Peyer's patch (tissue), 4 donors: Measurements from ENCODE around the gene ALDH5A1. TPM values are rescaled to one million over a fixed set of nuclear protein-coding genes. Genes with fewer than 3 reads are reported as not detected.
A peak's percentile ranks its signal among the peaks of the same experiment; 100 is the strongest.

Experiments
- DNase-seq, 3 donors: peaks; one replicate each; pipeline ENCODE4 v3.0.0-alpha.2; 2017 to 2019
- H3K27ac ChIP-seq, 4 donors: fragments of 200-600 bp; sonication (generic); one replicate each; pipeline ENCODE4 v1.5.1; 2016 to 2019
- H3K27me3 ChIP-seq, 2 donors: fragments of 200-600 bp; sonication (generic); one replicate each; pipeline ENCODE4 v1.5.1; 2019
- H3K36me3 ChIP-seq, 3 donors: fragments of 200-600 bp; sonication (generic); one replicate each; pipeline ENCODE4 v1.5.1; 2016 to 2019
- H3K4me1 ChIP-seq, 4 donors: fragments of 200-600 bp; sonication (generic); one replicate each; pipeline ENCODE4 v1.5.1; 2016 to 2019
- H3K4me3 ChIP-seq, 4 donors: fragments of 200-600 bp; sonication (generic); 1 replicate in 3 of 4; 2 replicates in 1 of 4; pipeline ENCODE4 v1.5.1; 2016 to 2019; ENCODE audit warnings: mild to moderate bottlenecking in 1 of 4
- H3K9me3 ChIP-seq, 4 donors: fragments of 200-600 bp; sonication (generic); one replicate each; pipeline ENCODE4 v1.5.1; 2016 to 2019; ENCODE audit warnings: mild to moderate bottlenecking in 1 of 4
- CTCF ChIP-seq, 6 experiments: fragments of 450-650 bp in 4 of 6; fragments of 200-600 bp in 2 of 6; sonication (generic) in 1 of 6; IDR thresholded peaks; one replicate each; pipeline ENCODE4 v1.5.1; 2017 to 2019; ENCODE audit warnings: antibody characterized with exemption in 6 of 6, mild to moderate bottlenecking in 3 of 6, moderate library complexity in 1 of 6
- POLR2A ChIP-seq, 2 donors: fragments of 450-650 bp; IDR thresholded peaks; one replicate each; pipeline ENCODE4 v1.5.1; 2017; ENCODE audit warnings: antibody characterized with exemption in 2 of 2, mild to moderate bottlenecking in 2 of 2, moderate library complexity in 2 of 2
- total RNA-seq, 4 donors: library from RNA; depleted of rRNA; stranded (reverse); fragments of >200 nt; gene quantifications; one replicate each; pipeline ENCODE4 v1.1.0, GENCODE V29; 2016

The ALDH5A1 gene
- total RNA-seq, 4 donors from 2014 or later, result 3.5 to 25.6 (median 8.8) TPM

- TF ChIP-seq CTCF (IDR thresholded peaks at IDR 0.05) (no peak), POLR2A (IDR thresholded peaks at IDR 0.05) (no peak)
- Histone ChIP-seq H3K4me3 (no peak overlapping the region), H3K9me3 (no peaks in the 10 kb centered on the region), H3K27me3 (no peaks in the 10 kb centered on the region), H3K27ac (peak overlapping the region in 2 of 4 donors; percentile 61 to 78), H3K4me1 (no peaks in the 10 kb centered on the region), H3K36me3 (peaks cover 0 to 6% (median 0%) of the 10 kb centered on the region in 3 donors)
- peak in 1 of 3 donors; percentile 40 for DNase-seq
Observed at GRCh38 chr6:24517659-24518543, 23.1 kb downstream of the ALDH5A1 start.

- peak overlapping the region in 1 of 4 donors; percentile 7 for H3K27ac ChIP-seq
- H3K9me3 ChIP-seq, result no peaks in the 10 kb centered on the region
- H3K4me1 ChIP-seq, result no peaks in the 10 kb centered on the region
- no peaks in the 10 kb centered on the region for H3K36me3 ChIP-seq
- no peak overlapping the region for H3K4me3 ChIP-seq
- DNase-seq, result peak; percentile 55 to 76 (median 61)
- no peaks in the 10 kb centered on the region for H3K27me3 ChIP-seq
- peak in 5 of 6 experiments; percentile 1 to 61 (median 49) for TF ChIP-seq CTCF (IDR thresholded peaks at IDR 0.05)
- no peak for TF ChIP-seq POLR2A (IDR thresholded peaks at IDR 0.05)
Observed at GRCh38 chr6:24520929-24521546, 26.3 kb downstream of the ALDH5A1 start.

GRCh38 chr6:24522228-24523176, 27.7 kb downstream of the ALDH5A1 start:
- no peaks in the 10 kb centered on the region for H3K9me3 ChIP-seq
- peak overlapping the region in 2 of 4 donors; percentile 13 to 60 for H3K27ac ChIP-seq
- no peak for TF ChIP-seq POLR2A (IDR thresholded peaks at IDR 0.05)
- TF ChIP-seq CTCF (IDR thresholded peaks at IDR 0.05), result no peak
- no peaks in the 10 kb centered on the region for H3K27me3 ChIP-seq
- DNase-seq, result peak in 2 of 3 donors; percentile 69
- no peaks in the 10 kb centered on the region for H3K4me1 ChIP-seq
- H3K36me3 ChIP-seq, result no peaks in the 10 kb centered on the region
- no peak overlapping the region for H3K4me3 ChIP-seq

GRCh38 chr6:24524329-24524728, 29.6 kb downstream of the ALDH5A1 start:
- Histone ChIP-seq H3K36me3 (no peaks in the 10 kb centered on the region), H3K27ac (no peak overlapping the region), H3K4me3 (no peak overlapping the region), H3K4me1 (no peaks in the 10 kb centered on the region), H3K27me3 (no peaks in the 10 kb centered on the region), H3K9me3 (no peaks in the 10 kb centered on the region)
- no peak for DNase-seq
- TF ChIP-seq CTCF (IDR thresholded peaks at IDR 0.05) (no peak), POLR2A (IDR thresholded peaks at IDR 0.05) (no peak)

GRCh38 chr6:24524805-24525204, 30.0 kb downstream of the ALDH5A1 start:
- TF ChIP-seq POLR2A (IDR thresholded peaks at IDR 0.05) (no peak), CTCF (IDR thresholded peaks at IDR 0.05) (peak in 3 of 6 experiments; percentile 16 to 31 (median 22))
- Histone ChIP-seq H3K27ac (no peak overlapping the region), H3K4me3 (no peak overlapping the region), H3K36me3 (no peaks in the 10 kb centered on the region), H3K9me3 (no peaks in the 10 kb centered on the region), H3K27me3 (no peaks in the 10 kb centered on the region), H3K4me1 (no peaks in the 10 kb centered on the region)
- DNase-seq, result no peak
